GM12878 (cell line): Measurements from ENCODE around the gene ZDHHC18.

ENCODE experiments used
- ASH2L ChIP-seq: fragments of 300-600, 200-600 bp; sonication (generic); IDR thresholded peaks from 2 replicates; pipeline ENCODE4 v1.6.1; 2017; ENCODE audit warnings: low read depth, mild to moderate bottlenecking, borderline replicate concordance
- BCL11A ChIP-seq: IDR thresholded peaks from 2 replicates; pipeline ENCODE4 v1.6.1; 2011; ENCODE audit warnings: low read depth, low read length
- EZH2 ChIP-seq: IDR thresholded peaks from 2 replicates; pipeline ENCODE4 v1.6.1; 2012; ENCODE audit warnings: low read depth, mild to moderate bottlenecking, control low read depth, inconsistent platforms, low read length, borderline replicate concordance; ENCODE audit not compliant: control insufficient read depth
- IRF4 ChIP-seq: IDR thresholded peaks from 2 replicates; pipeline ENCODE4 v1.6.1; 2011; ENCODE audit warnings: low read depth, low read length
- POLR2A ChIP-seq: IDR thresholded peaks from 2 replicates; pipeline ENCODE4 v1.6.1; 2011; ENCODE audit warnings: low read depth, mild to moderate bottlenecking, low read length
- SREBF2 ChIP-seq: IDR thresholded peaks from 2 replicates; pipeline ENCODE4 v1.6.1; 2012; ENCODE audit warnings: mild to moderate bottlenecking, low read length
- TBL1XR1 ChIP-seq: IDR thresholded peaks from 2 replicates; pipeline ENCODE4 v1.6.1; 2012; ENCODE audit warnings: low read depth, low read length, improper control_type of control experiment
- ZBED1 ChIP-seq: IDR thresholded peaks from 2 replicates; pipeline ENCODE4 v1.6.1; 2016; ENCODE audit warnings: borderline replicate concordance
- TF ChIP-seq, protein P1 (sequence below), 3 experiments: IDR thresholded peaks in 2 of 3; conservative IDR thresholded peaks in 1 of 3; 2 replicates each; pipeline ENCODE4 v1.5.1; 2011; ENCODE audit warnings: low read depth in 3 of 3, low read length in 3 of 3, mild to moderate bottlenecking in 3 of 3, control low read depth in 2 of 3, moderate library complexity in 2 of 3, inconsistent platforms in 1 of 3, mixed read lengths in 1 of 3; ENCODE audit not compliant: control insufficient read depth in 2 of 3, insufficient read depth in 1 of 3; ENCODE audit errors: extremely low read depth in 1 of 3
- TF ChIP-seq, protein P2 (sequence below): IDR thresholded peaks from 2 replicates; pipeline ENCODE4 v1.6.1; 2012; ENCODE audit warnings: mild to moderate bottlenecking, low read depth, low read length
- TF ChIP-seq, protein P3 (sequence below): IDR thresholded peaks from 2 replicates; pipeline ENCODE4 v1.6.1; 2012; ENCODE audit warnings: low read depth, low read length, improper control_type of control experiment
- TF ChIP-seq, protein P4 (sequence below): IDR thresholded peaks from 2 replicates; pipeline ENCODE4 v1.6.1; 2011; ENCODE audit warnings: low read depth, low read length, improper control_type of control experiment, borderline replicate concordance

DNA sequence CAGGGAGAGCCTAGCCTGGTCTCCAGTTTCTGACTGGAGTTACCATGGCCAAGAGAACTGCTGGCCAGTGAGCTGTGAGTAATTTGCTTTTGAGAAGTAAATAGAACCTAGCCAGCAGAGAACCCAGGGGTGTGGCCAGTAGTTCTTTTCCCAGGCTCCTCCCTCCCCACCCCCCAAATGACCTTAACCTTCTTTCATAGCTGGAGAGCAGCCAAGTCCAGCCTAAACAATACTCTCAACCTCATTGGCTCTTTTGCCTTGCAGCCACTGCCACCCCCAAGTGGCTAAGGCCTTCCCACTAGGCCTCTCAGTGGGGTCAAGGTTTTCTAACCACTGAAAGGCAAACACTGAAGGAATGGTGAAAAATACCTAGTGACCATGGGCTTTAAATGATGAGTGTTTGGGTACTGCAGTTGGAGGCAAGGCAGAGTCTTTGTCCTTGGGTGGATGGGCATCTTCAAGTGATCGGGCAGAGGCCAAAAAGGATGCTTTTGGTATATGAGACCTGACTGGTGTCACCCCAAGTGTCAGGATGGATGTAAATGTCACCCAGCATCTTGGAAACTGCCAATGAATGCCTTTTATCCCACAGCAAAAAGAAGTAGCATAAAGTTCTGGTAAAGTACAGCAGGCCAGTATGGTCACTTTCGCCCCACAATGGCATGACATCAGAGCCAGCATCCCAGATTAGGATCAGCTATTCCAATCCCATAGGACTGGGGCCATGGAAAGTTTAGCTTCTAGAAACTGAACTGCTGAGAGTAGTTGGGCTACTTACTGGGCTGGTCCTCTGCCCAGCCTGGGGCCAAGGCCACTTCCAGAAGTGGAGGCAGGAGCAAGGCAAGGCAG, 42.2 kb upstream of the ZDHHC18 start:
- TF ChIP-seq, protein P1, sequence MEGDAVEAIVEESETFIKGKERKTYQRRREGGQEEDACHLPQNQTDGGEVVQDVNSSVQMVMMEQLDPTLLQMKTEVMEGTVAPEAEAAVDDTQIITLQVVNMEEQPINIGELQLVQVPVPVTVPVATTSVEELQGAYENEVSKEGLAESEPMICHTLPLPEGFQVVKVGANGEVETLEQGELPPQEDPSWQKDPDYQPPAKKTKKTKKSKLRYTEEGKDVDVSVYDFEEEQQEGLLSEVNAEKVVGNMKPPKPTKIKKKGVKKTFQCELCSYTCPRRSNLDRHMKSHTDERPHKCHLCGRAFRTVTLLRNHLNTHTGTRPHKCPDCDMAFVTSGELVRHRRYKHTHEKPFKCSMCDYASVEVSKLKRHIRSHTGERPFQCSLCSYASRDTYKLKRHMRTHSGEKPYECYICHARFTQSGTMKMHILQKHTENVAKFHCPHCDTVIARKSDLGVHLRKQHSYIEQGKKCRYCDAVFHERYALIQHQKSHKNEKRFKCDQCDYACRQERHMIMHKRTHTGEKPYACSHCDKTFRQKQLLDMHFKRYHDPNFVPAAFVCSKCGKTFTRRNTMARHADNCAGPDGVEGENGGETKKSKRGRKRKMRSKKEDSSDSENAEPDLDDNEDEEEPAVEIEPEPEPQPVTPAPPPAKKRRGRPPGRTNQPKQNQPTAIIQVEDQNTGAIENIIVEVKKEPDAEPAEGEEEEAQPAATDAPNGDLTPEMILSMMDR (IDR thresholded peaks at IDR 0.05 in 2 of 3, conservative IDR thresholded peaks at IDR 0.05 in 1 of 3; ENCODE audit: control insufficient read depth in 2 of 3, extremely low read depth in 1 of 3, insufficient read depth in 1 of 3, low read depth in 3 of 3, low read length in 3 of 3), result no peak
- TF ChIP-seq, protein P2, sequence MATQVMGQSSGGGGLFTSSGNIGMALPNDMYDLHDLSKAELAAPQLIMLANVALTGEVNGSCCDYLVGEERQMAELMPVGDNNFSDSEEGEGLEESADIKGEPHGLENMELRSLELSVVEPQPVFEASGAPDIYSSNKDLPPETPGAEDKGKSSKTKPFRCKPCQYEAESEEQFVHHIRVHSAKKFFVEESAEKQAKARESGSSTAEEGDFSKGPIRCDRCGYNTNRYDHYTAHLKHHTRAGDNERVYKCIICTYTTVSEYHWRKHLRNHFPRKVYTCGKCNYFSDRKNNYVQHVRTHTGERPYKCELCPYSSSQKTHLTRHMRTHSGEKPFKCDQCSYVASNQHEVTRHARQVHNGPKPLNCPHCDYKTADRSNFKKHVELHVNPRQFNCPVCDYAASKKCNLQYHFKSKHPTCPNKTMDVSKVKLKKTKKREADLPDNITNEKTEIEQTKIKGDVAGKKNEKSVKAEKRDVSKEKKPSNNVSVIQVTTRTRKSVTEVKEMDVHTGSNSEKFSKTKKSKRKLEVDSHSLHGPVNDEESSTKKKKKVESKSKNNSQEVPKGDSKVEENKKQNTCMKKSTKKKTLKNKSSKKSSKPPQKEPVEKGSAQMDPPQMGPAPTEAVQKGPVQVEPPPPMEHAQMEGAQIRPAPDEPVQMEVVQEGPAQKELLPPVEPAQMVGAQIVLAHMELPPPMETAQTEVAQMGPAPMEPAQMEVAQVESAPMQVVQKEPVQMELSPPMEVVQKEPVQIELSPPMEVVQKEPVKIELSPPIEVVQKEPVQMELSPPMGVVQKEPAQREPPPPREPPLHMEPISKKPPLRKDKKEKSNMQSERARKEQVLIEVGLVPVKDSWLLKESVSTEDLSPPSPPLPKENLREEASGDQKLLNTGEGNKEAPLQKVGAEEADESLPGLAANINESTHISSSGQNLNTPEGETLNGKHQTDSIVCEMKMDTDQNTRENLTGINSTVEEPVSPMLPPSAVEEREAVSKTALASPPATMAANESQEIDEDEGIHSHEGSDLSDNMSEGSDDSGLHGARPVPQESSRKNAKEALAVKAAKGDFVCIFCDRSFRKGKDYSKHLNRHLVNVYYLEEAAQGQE, result no peak
- TF ChIP-seq EZH2 (no peak), ZBED1 (no peak), SREBF2 (no peak), TBL1XR1 (no peak), IRF4 (no peak), BCL11A (no peak), POLR2A (no peak), ASH2L (no peak)
- TF ChIP-seq, protein P3, sequence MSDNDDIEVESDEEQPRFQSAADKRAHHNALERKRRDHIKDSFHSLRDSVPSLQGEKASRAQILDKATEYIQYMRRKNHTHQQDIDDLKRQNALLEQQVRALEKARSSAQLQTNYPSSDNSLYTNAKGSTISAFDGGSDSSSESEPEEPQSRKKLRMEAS, result no peak
- TF ChIP-seq, protein P4, sequence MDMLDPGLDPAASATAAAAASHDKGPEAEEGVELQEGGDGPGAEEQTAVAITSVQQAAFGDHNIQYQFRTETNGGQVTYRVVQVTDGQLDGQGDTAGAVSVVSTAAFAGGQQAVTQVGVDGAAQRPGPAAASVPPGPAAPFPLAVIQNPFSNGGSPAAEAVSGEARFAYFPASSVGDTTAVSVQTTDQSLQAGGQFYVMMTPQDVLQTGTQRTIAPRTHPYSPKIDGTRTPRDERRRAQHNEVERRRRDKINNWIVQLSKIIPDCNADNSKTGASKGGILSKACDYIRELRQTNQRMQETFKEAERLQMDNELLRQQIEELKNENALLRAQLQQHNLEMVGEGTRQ, result no peak
